GM18909 (cell line): ENCODE measurements around the gene HECTD1.
"Not testable (repeated sequence)": the region's sequence is repeated elsewhere in the genome, so short reads cannot be mapped to it uniquely, and the experiment has no call there.

Source experiments
- ATAC-seq: cut with Tn5 transposase; IDR thresholded peaks from one replicate; pipeline ENCODE4 v1.9.1; 2021; ENCODE audit warnings: mild to moderate bottlenecking; ENCODE audit not compliant: unreplicated experiment, poor library complexity

HECTD1 gene

GRCh38 chr14:31060253-31060875 lies 147.2 kb downstream of the HECTD1 start:
- ATAC-seq = no peak

- no peak for ATAC-seq
Measured at GRCh38 chr14:31059152-31059924, 148.3 kb downstream of the HECTD1 start.

GRCh38 chr14:31057701-31058364 lies 149.8 kb downstream of the HECTD1 start:
- no peak for ATAC-seq

GRCh38 chr14:31057035-31057434 lies 150.6 kb downstream of the HECTD1 start:
- no peak for ATAC-seq

GRCh38 chr14:31052905-31053586 lies 154.5 kb downstream of the HECTD1 start:
- ATAC-seq = not testable (repeated sequence)

- no peak for ATAC-seq
Measured at GRCh38 chr14:31051511-31051910, 156.1 kb downstream of the HECTD1 start.

- ATAC-seq = no peak
Measured at GRCh38 chr14:31051023-31051422, 156.6 kb downstream of the HECTD1 start.
